Spleen (tissue), 7 donors: ENCODE measurements around the gene CNTNAP2.

Experiments
- POLR2A ChIP-seq, 3 donors: fragments of 450-650 bp; IDR thresholded peaks; one replicate each; pipeline ENCODE4 v1.5.1; 2017; ENCODE audit warnings: antibody characterized with exemption in 3 of 3, mild to moderate bottlenecking in 1 of 3
- POLR2AphosphoS5 ChIP-seq, 3 donors: sonication (generic); formaldehyde crosslinking; IDR thresholded peaks; one replicate each; pipeline ENCODE4 v1.5.1; 2017; ENCODE audit warnings: antibody characterized with exemption in 3 of 3
- TF ChIP-seq, protein P1 (sequence below), 11 experiments: fragments of 200-600 bp in 7 of 11; fragments of 450-650 bp in 4 of 11; sonication (generic) in 4 of 11; IDR thresholded peaks in 8 of 11; conservative IDR thresholded peaks in 3 of 11; 1 replicate in 7 of 11; 2 replicates in 4 of 11; pipeline versions ENCODE4 v1.4.0 to v1.8.0; 2016 to 2021; ENCODE audit warnings: antibody characterized with exemption in 11 of 11, inconsistent platforms in 4 of 11, mild to moderate bottlenecking in 1 of 11
- donor health status: DM: no; HTN: no; CAD: no; lungs with moderate emphysema.
- donor health status: DM: no; HTN: no; CAD: no.
- donor health status: DM: no; HTN: no; CAD: no.

DNA sequence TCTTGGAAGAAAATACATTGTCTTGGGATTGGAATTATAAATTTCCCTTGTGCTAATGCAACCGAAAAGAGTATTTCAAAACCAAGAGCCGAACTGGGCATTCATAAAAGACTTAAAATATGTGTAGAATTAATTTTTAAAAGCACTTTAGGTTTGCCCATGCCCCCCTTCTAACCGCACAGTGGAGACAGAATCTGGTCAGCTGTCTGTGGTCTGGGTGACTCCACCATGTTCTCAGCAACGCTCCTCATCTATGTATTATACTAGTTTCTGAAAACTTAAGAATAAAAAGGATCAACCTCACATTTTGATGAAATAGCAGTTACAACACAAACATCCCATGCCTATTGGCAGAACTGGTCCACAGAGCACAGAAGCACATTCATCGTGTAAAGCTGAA is 2281.4 kb downstream of the CNTNAP2 start:
- TF ChIP-seq, protein P1, sequence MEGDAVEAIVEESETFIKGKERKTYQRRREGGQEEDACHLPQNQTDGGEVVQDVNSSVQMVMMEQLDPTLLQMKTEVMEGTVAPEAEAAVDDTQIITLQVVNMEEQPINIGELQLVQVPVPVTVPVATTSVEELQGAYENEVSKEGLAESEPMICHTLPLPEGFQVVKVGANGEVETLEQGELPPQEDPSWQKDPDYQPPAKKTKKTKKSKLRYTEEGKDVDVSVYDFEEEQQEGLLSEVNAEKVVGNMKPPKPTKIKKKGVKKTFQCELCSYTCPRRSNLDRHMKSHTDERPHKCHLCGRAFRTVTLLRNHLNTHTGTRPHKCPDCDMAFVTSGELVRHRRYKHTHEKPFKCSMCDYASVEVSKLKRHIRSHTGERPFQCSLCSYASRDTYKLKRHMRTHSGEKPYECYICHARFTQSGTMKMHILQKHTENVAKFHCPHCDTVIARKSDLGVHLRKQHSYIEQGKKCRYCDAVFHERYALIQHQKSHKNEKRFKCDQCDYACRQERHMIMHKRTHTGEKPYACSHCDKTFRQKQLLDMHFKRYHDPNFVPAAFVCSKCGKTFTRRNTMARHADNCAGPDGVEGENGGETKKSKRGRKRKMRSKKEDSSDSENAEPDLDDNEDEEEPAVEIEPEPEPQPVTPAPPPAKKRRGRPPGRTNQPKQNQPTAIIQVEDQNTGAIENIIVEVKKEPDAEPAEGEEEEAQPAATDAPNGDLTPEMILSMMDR (IDR thresholded peaks at IDR 0.05 in 8 of 11, conservative IDR thresholded peaks at IDR 0.05 in 3 of 11), result no peak
- TF ChIP-seq POLR2A (IDR thresholded peaks at IDR 0.05), result no peak
- TF ChIP-seq POLR2AphosphoS5 (IDR thresholded peaks at IDR 0.05), result no peak
